Tibial artery (tissue), 4 donors: ENCODE data around the gene NIFK.
"Not testable (repeated sequence)": the region's sequence is repeated elsewhere in the genome, so short reads cannot be mapped to it uniquely, and the experiment has no call there.

Source experiments
- DNase-seq, 2 donors: peaks; one replicate each; pipeline ENCODE4 v3.0.0-alpha.2; 2019
- H3K27ac ChIP-seq, 2 donors: fragments of 200-600 bp; sonication (generic) in 1 of 2; 1 replicate in 1 of 2; 2 replicates in 1 of 2; pipeline ENCODE4 v1.5.1; 2018 to 2019; ENCODE audit warnings: mild to moderate bottlenecking in 1 of 2
- H3K27me3 ChIP-seq, 2 donors: fragments of 200-600 bp; sonication (generic) in 1 of 2; one replicate each; pipeline versions ENCODE4 v1.5.1 to v1.6.0; 2016 to 2019
- H3K36me3 ChIP-seq, 3 donors: fragments of 200-600 bp; sonication (generic) in 2 of 3; one replicate each; pipeline ENCODE4 v1.5.1; 2016 to 2019; ENCODE audit warnings: mild to moderate bottlenecking in 2 of 3
- H3K4me1 ChIP-seq, 4 donors: fragments of 200-600 bp; sonication (generic) in 2 of 4; 1 replicate in 3 of 4; 2 replicates in 1 of 4; pipeline ENCODE4 v1.5.1; 2016 to 2019
- H3K4me3 ChIP-seq, 2 donors: fragments of 200-600 bp; sonication (generic) in 1 of 2; 1 replicate in 1 of 2; 2 replicates in 1 of 2; pipeline ENCODE4 v1.5.1; 2018 to 2019; ENCODE audit warnings: mild to moderate bottlenecking in 2 of 2
- H3K9me3 ChIP-seq, 3 donors: fragments of 200-600 bp; sonication (generic) in 1 of 3; one replicate each; pipeline ENCODE4 v1.5.1; 2016 to 2019
- intact Hi-C: fragments of 100-400 bp; cut with DNase I; formaldehyde crosslinking; loops from one replicate; pipeline ENCODE4 v1.15.0; 2023; ENCODE audit warnings: low total_unique reads
- TF ChIP-seq, protein P1 (sequence below), 2 experiments: fragments of 200-600 bp in 1 of 2; fragments of 450-650 bp in 1 of 2; IDR thresholded peaks; one replicate each; pipeline ENCODE4 v1.5.1; 2017 to 2019; ENCODE audit warnings: antibody characterized with exemption in 2 of 2, mild to moderate bottlenecking in 1 of 2, moderate library complexity in 1 of 2

NIFK gene

GRCh38 chr2:121707344-121707919 is 29.2 kb downstream of the NIFK start:
- Histone ChIP-seq H3K27ac (no peak overlapping the region), H3K4me1 (peaks cover 0 to 18% (median 0%) of the 10 kb centered on the region in 4 donors), H3K4me3 (no peak overlapping the region), H3K9me3 (no peaks in the 10 kb centered on the region), H3K27me3 (no peaks in the 10 kb centered on the region), H3K36me3 (no peaks in the 10 kb centered on the region)
- TF ChIP-seq, protein P1, sequence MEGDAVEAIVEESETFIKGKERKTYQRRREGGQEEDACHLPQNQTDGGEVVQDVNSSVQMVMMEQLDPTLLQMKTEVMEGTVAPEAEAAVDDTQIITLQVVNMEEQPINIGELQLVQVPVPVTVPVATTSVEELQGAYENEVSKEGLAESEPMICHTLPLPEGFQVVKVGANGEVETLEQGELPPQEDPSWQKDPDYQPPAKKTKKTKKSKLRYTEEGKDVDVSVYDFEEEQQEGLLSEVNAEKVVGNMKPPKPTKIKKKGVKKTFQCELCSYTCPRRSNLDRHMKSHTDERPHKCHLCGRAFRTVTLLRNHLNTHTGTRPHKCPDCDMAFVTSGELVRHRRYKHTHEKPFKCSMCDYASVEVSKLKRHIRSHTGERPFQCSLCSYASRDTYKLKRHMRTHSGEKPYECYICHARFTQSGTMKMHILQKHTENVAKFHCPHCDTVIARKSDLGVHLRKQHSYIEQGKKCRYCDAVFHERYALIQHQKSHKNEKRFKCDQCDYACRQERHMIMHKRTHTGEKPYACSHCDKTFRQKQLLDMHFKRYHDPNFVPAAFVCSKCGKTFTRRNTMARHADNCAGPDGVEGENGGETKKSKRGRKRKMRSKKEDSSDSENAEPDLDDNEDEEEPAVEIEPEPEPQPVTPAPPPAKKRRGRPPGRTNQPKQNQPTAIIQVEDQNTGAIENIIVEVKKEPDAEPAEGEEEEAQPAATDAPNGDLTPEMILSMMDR (IDR thresholded peaks at IDR 0.05), result no peak
- peak in 1 of 2 donors; percentile 3 for DNase-seq
- intact Hi-C loops, result no loop called here

DNA sequence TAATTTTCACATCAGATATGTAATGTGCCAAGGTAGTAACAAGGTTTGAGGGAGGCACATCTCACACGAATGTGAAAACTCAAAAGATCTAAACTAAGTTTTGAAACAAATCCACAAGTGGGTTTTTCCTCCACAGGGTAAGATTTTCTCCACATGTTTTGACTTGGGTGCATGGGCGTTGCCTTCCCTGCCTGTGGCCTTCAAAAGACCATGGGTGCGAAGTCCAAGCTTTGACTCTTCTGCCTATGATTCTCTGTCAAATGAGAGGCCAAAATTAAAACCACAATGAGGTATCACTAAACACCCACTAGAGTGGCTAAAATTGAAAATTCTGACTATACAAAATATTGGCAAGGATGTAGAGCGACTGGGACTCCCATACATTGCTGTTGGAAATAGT is 30.7 kb downstream of the NIFK start:
- DNase-seq, result no peak
- Histone ChIP-seq H3K9me3 (no peaks in the 10 kb centered on the region), H3K27ac (no peak overlapping the region), H3K4me1 (peaks cover 0 to 9% (median 0%) of the 10 kb centered on the region in 4 donors), H3K27me3 (no peaks in the 10 kb centered on the region), H3K36me3 (no peaks in the 10 kb centered on the region), H3K4me3 (no peak overlapping the region)
- TF ChIP-seq, protein P1 (IDR thresholded peaks at IDR 0.05), result no peak
- intact Hi-C loops, result no loop called here

DNA sequence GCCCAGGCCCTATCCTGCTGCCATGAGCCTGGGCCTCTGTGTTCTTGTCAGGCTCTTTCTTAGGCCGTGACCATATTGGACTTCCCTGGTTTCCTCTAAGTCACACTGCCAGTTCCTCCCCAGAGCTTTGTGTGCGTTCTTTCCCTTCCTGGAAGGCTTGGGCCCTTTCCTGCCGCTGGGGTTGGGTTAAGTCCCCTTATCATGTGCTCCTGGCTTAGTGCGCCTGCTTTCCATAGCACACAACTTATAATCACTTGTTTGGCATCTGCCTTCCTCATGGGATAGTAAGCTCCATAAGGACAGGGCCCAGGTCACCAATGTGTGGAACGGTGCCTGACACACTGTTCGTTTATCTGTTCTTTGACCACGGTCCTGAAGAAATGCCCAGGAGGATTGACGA is 31.3 kb downstream of the NIFK start:
- TF ChIP-seq, protein P1 (IDR thresholded peaks at IDR 0.05), result no peak
- intact Hi-C loops, result no loop called here
- H3K27ac ChIP-seq, result no peak overlapping the region

GRCh38 chr2:121701761-121702160 is 34.9 kb downstream of the NIFK start:
- H3K27ac ChIP-seq, intact Hi-C loops, H3K9me3 ChIP-seq, H3K27me3 ChIP-seq, H3K36me3 ChIP-seq, H3K4me3 ChIP-seq: not testable (repeated sequence)
- H3K4me1 ChIP-seq, result peaks cover 0 to 16% (median 3%) of the 10 kb centered on the region in 4 donors
- DNase-seq, result peak in 1 of 2 donors; percentile 37

More for the DNA sequence above, 31.3 kb downstream of the NIFK start:
- Histone ChIP-seq H3K36me3 (no peaks in the 10 kb centered on the region), H3K4me3 (no peak overlapping the region), H3K27me3 (no peaks in the 10 kb centered on the region), H3K4me1 (peaks cover 0 to 7% (median 0%) of the 10 kb centered on the region in 4 donors), H3K9me3 (no peaks in the 10 kb centered on the region)
- peak in 1 of 2 donors; percentile 16 for DNase-seq

DNA sequence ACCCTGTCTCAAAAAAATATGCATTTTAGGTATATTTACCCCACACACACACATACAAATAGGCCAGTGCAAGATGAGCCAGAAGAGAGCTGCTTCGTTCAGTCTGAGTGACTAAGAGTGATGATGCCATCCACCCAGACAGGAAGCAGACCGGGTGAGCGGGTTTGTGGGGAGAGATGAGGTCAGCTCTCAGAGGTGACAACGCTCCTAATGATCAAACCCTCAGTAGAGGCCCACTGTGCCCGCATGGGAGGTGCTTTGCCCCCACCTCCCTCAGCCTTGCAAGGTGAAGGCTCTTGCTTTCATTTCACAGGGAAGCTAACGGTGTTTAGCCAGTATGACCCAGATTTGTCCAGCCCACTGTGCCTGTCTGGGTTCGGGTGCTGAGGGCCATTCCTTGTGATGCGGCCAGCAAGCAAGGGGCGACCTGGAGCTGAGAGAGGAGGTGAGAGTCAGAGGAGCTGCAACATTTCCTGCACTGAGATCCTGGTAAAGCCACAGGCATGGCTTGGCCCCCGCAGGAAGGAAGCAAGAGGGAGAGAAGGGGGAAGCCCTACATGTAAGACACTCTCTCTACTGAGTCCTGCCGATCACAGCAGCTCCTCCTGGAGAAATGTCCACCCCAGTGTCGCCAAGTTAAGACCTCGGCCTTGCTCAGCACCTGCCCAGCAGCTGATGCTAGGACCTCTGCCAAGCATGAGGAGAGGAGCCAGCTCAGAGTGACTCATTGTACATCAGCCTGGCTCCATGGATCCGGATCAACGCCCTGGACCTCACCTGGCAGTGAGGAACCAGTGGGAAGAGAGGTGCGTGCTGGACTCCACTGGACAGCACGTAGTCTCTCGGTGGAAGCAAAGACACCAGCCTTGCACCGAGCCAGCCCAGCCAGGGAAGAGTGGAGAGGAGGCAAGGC is 37.0 kb downstream of the NIFK start:
- no peak overlapping the region for H3K4me3 ChIP-seq
- intact Hi-C loops, result no loop called here
- H3K27ac ChIP-seq, result no peak overlapping the region

More for the DNA sequence above, 37.0 kb downstream of the NIFK start:
- TF ChIP-seq, protein P1 (IDR thresholded peaks at IDR 0.05), result no peak
- Histone ChIP-seq H3K27me3 (no peaks in the 10 kb centered on the region), H3K36me3 (no peaks in the 10 kb centered on the region), H3K4me1 (peaks cover 0 to 22% (median 8%) of the 10 kb centered on the region in 4 donors), H3K9me3 (no peaks in the 10 kb centered on the region)
- no peak for DNase-seq
